Frontal cortex (tissue), 4 donors: Measurements from ENCODE around the gene CCDC70. TPM values are rescaled to one million over a fixed set of nuclear protein-coding genes. Genes with fewer than 3 reads are reported as not detected.

Experiments used
- DNase-seq, 2 donors: peaks; one replicate each; pipeline ENCODE4 v3.0.0; 2012; ENCODE audit warnings: low spot score in 2 of 2
- FAIRE-seq: peaks from 2 replicates; lab custom pipeline; 2012; peaks lifted over from hg19 to GRCh38; lab: Jason Lieb, UNC
- total RNA-seq: library from RNA; depleted of rRNA; stranded (reverse); fragments of >200 nt; gene quantifications from one replicate; pipeline ENCODE4 v1.2.3, GENCODE V29; 2014
- donor health status: control.
- donor health status: control.
- donor health status: control.

The CCDC70 gene
- total RNA-seq, 1 donor from 2014 or later = not detected

- FAIRE-seq = no peak
Measured at GRCh38 chr13:51856027-51856736, 5.6 kb upstream of the CCDC70 start.

GRCh38 chr13:51856998-51857397 lies 4.8 kb upstream of the CCDC70 start:
- no peak for FAIRE-seq
- no peak for DNase-seq

More at GRCh38 chr13:51856027-51856736, 5.6 kb upstream of the CCDC70 start:
- DNase-seq = no peak

GRCh38 chr13:51858433-51859247 lies 3.1 kb upstream of the CCDC70 start:
- FAIRE-seq = no peak

GRCh38 chr13:51862957-51863356 lies 1.2 kb downstream of the CCDC70 start:
- DNase-seq (no peak), FAIRE-seq (no peak)

More at GRCh38 chr13:51858433-51859247, 3.1 kb upstream of the CCDC70 start:
- DNase-seq = no peak

- no peak for DNase-seq
Measured at GRCh38 chr13:51865838-51866237, 4.1 kb downstream of the CCDC70 start.

GRCh38 chr13:51867062-51867461 lies 5.3 kb downstream of the CCDC70 start:
- no peak for FAIRE-seq
- DNase-seq = no peak

More at GRCh38 chr13:51865838-51866237, 4.1 kb downstream of the CCDC70 start:
- no peak for FAIRE-seq

GRCh38 chr13:51869916-51870315 lies 8.1 kb downstream of the CCDC70 start:
- DNase-seq (no peak), FAIRE-seq (no peak)

GRCh38 chr13:51870616-51871015 lies 8.8 kb downstream of the CCDC70 start:
- DNase-seq (no peak), FAIRE-seq (no peak)

GRCh38 chr13:51873117-51873798 lies 11.5 kb downstream of the CCDC70 start:
- FAIRE-seq (no peak), DNase-seq (no peak)

- DNase-seq (no peak), FAIRE-seq (no peak)
Measured at GRCh38 chr13:51873837-51874236, 12.1 kb downstream of the CCDC70 start.

GRCh38 chr13:51874651-51875050 lies 12.9 kb downstream of the CCDC70 start:
- FAIRE-seq (no peak), DNase-seq (peak in 1 of 2 donors; percentile 25)

GRCh38 chr13:51879133-51879532 lies 17.4 kb downstream of the CCDC70 start:
- FAIRE-seq = no peak

GRCh38 chr13:51881296-51881695 lies 19.5 kb downstream of the CCDC70 start:
- no peak for FAIRE-seq

More at GRCh38 chr13:51879133-51879532, 17.4 kb downstream of the CCDC70 start:
- DNase-seq = no peak

GRCh38 chr13:51882570-51883225 lies 20.9 kb downstream of the CCDC70 start:
- no peak for FAIRE-seq

More at GRCh38 chr13:51881296-51881695, 19.5 kb downstream of the CCDC70 start:
- DNase-seq = no peak

GRCh38 chr13:51883226-51883600 lies 21.4 kb downstream of the CCDC70 start:
- DNase-seq = no peak
- FAIRE-seq = no peak

More at GRCh38 chr13:51882570-51883225, 20.9 kb downstream of the CCDC70 start:
- no peak for DNase-seq

GRCh38 chr13:51885651-51886050 lies 23.9 kb downstream of the CCDC70 start:
- DNase-seq (no peak), FAIRE-seq (no peak)

- FAIRE-seq (no peak), DNase-seq (no peak)
Measured at GRCh38 chr13:51887468-51887867, 25.7 kb downstream of the CCDC70 start.

- FAIRE-seq = no peak
Measured at GRCh38 chr13:51892657-51893056, 30.9 kb downstream of the CCDC70 start.

GRCh38 chr13:51894239-51894638 lies 32.5 kb downstream of the CCDC70 start:
- DNase-seq (no peak), FAIRE-seq (no peak)

More at GRCh38 chr13:51892657-51893056, 30.9 kb downstream of the CCDC70 start:
- DNase-seq = no peak
